Stimulated activated CD4-positive, alpha-beta T cell treated with anti-CD3 and anti-CD28 coated beads, Interleukin-4, amount 100 ng/mL, for 1 hour (primary cell): Measurements from ENCODE around the gene IL12RB2.
A peak's percentile ranks its signal among the peaks of the same experiment; 100 is the strongest.
"Not testable (repeated sequence)": the region's sequence is repeated elsewhere in the genome, so short reads cannot be mapped to it uniquely, and the experiment has no call there.

Source experiments
- DNase-seq: peaks from one replicate; pipeline ENCODE4 v3.0.0-alpha.2; 2020

Gene IL12RB2

GRCh38 chr1:67400029-67400786 lies 92.5 kb downstream of the IL12RB2 start:
- peak; percentile 35 for DNase-seq

- no peak for DNase-seq
These were observed 93.8 kb downstream of the IL12RB2 start for GRCh38 chr1:67401443-67401842.

- DNase-seq: no peak
These were observed 96.5 kb downstream of the IL12RB2 start for GRCh38 chr1:67404212-67404620.

- no peak for DNase-seq
These were observed 98.0 kb downstream of the IL12RB2 start for GRCh38 chr1:67405473-67406245.

GRCh38 chr1:67407498-67407897 lies 99.8 kb downstream of the IL12RB2 start:
- no peak for DNase-seq

GRCh38 chr1:67408148-67408547 lies 100.5 kb downstream of the IL12RB2 start:
- DNase-seq: no peak

- not testable (repeated sequence) for DNase-seq
These were observed 105.4 kb downstream of the IL12RB2 start for GRCh38 chr1:67413101-67413500.

GRCh38 chr1:67414574-67414973 lies 106.9 kb downstream of the IL12RB2 start:
- no peak for DNase-seq

GRCh38 chr1:67415041-67415440 lies 107.4 kb downstream of the IL12RB2 start:
- no peak for DNase-seq

- not testable (repeated sequence) for DNase-seq
These were observed 110.1 kb downstream of the IL12RB2 start for GRCh38 chr1:67417733-67418132.

- DNase-seq: no peak
These were observed 111.3 kb downstream of the IL12RB2 start for GRCh38 chr1:67418839-67419586.

- DNase-seq: no peak
These were observed 113.3 kb downstream of the IL12RB2 start for GRCh38 chr1:67420835-67421492.

- DNase-seq: no peak
These were observed 119.8 kb downstream of the IL12RB2 start for GRCh38 chr1:67427465-67427864.

- no peak for DNase-seq
These were observed 120.3 kb downstream of the IL12RB2 start for GRCh38 chr1:67427947-67428346.

- DNase-seq: peak; percentile 58
These were observed 121.4 kb downstream of the IL12RB2 start for GRCh38 chr1:67429011-67429527.

- peak; percentile 42 for DNase-seq
These were observed 122.1 kb downstream of the IL12RB2 start for GRCh38 chr1:67429528-67430357.

- peak; percentile 95 for DNase-seq
These were observed 122.9 kb downstream of the IL12RB2 start, which contains the start of gene SERBP1 for GRCh38 chr1:67430358-67431155. SERBP1 (minus strand) TSS chr1:67430402; CDS start chr1:67430300, 102 bp downstream.

GRCh38 chr1:67431156-67431765 lies 123.6 kb downstream of the IL12RB2 start:
- DNase-seq: no peak

- DNase-seq: no peak
These were observed 124.4 kb downstream of the IL12RB2 start for GRCh38 chr1:67431869-67432578.

GRCh38 chr1:67432745-67433144 lies 125.1 kb downstream of the IL12RB2 start:
- DNase-seq: no peak
